ENCODE measurements around the gene TMEM256. TPM values are rescaled to one million over a fixed set of nuclear protein-coding genes. Genes with fewer than 3 reads are reported as not detected.

Gene TMEM256
- total and polyA plus RNA-seq, 2 of the 8 experiments (the other 6 are each of a cell fraction or from before 2014, with no cell fraction given): 97.0 to 350 TPM

DNA sequence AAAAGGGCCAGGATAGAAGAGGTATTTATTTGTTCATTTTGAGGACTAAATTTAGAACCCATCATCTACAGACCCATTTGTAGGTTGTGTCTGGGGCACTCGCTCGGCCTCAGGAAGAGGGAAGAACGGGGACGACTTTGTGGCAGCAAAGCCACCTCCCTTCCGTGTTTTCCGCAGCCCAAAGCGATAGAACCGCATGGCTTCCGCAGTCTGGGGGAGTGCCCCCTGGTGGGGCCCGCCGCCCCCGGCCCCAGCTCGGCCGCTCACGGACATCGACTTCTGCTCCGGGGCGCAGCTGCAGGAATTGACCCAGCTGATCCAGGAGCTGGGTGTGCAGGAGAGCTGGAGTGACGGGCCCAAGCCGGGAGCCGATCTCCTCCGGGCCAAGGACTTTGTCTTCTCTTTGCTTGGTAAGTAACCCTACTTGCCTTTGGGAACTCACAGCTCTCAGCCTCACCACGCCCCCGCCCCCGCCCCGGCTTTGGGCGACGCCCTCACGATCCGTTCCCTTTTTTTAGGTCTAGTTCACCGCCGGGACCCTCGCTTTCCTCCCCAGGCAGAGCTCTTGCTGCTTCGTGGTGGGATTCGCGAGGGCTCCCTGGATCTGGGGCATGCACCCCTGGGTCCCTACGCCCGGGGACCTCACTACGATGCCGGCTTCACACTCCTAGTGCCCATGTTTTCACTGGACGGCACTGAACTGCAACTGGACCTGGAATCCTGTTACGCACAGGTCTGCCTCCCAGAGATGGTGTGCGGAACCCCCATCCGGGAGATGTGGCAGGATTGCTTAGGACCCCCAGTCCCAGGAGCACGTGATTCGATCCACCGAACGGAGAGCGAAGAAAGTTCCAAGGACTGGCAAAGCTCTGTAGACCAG, 32.0 kb upstream of the TMEM256 start (continued):
- no peak for TF ChIP-seq CBX8 (IDR thresholded peaks at IDR 0.05; ENCODE audit: borderline replicate concordance, low read depth, low read length)
- TF ChIP-seq EZH2 (IDR thresholded peaks at IDR 0.05; ENCODE audit: low read depth, low read length, severe bottlenecking): no peak
- TF ChIP-seq CREB1 (IDR thresholded peaks at IDR 0.05): no peak
- no peak for TF ChIP-seq SP4 (IDR thresholded peaks at IDR 0.05; ENCODE audit: low read length)
- TF ChIP-seq BACH1 (IDR thresholded peaks at IDR 0.05; ENCODE audit: low read length): no peak
- TF ChIP-seq RXRA (IDR thresholded peaks at IDR 0.05; ENCODE audit: insufficient read depth, low read depth, low read length): no peak
- no peak; the same call in 1 of the 2 replicates for TF ChIP-seq RBBP5 (IDR thresholded peaks at IDR 0.05; ENCODE audit: borderline replicate concordance, low read depth, low read length)
- peak; percentile 20; the same call in 1 of the 2 replicates for TF ChIP-seq SUZ12 (IDR thresholded peaks at IDR 0.05; ENCODE audit: low read length)
- TF ChIP-seq POU5F1 (IDR thresholded peaks at IDR 0.05; ENCODE audit: low read depth, low read length): no peak
- 0 out of 2 replicates have a peak, but pooled peaks have one; percentile 3 for TF ChIP-seq TAF1 (IDR thresholded peaks at IDR 0.05; ENCODE audit: low read depth, low read length)
- TF ChIP-seq SP1 (IDR thresholded peaks at IDR 0.05; ENCODE audit: low read depth, low read length): no peak
- TF ChIP-seq GTF2F1 (IDR thresholded peaks at IDR 0.05; ENCODE audit: borderline replicate concordance, low read depth, low read length): no peak
- TF ChIP-seq KDM4A (IDR thresholded peaks at IDR 0.05; ENCODE audit: low read depth, low read length, severe bottlenecking): no peak
- no peak for TF ChIP-seq TCF12 (IDR thresholded peaks at IDR 0.05; ENCODE audit: low read depth, low read length)
- TF ChIP-seq JUN (IDR thresholded peaks at IDR 0.05; ENCODE audit: low read depth, low read length): no peak
- TF ChIP-seq SP2 (IDR thresholded peaks at IDR 0.05; ENCODE audit: low read length): no peak
- TF ChIP-seq, protein P1, sequence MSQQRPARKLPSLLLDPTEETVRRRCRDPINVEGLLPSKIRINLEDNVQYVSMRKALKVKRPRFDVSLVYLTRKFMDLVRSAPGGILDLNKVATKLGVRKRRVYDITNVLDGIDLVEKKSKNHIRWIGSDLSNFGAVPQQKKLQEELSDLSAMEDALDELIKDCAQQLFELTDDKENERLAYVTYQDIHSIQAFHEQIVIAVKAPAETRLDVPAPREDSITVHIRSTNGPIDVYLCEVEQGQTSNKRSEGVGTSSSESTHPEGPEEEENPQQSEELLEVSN (IDR thresholded peaks at IDR 0.05): peak; percentile 38; the same call in 1 of the 2 replicates
- TF ChIP-seq FOSL1 (IDR thresholded peaks at IDR 0.05; ENCODE audit: insufficient read depth, low read depth, low read length): no peak
- TF ChIP-seq MAFK (IDR thresholded peaks at IDR 0.05; ENCODE audit: low read depth, low read length): no peak
- TF ChIP-seq HDAC2 (IDR thresholded peaks at IDR 0.05; ENCODE audit: borderline replicate concordance in 1 of 2, low read depth in 2 of 2, low read length in 2 of 2): peak in 1 of 2 experiments; percentile 26; a peak in 1 of 4 replicates
- peak in 1 of 2 experiments; percentile 66; a peak in 1 of 3 replicates for TF ChIP-seq POLR2A (IDR thresholded peaks at IDR 0.05; ENCODE audit: control extremely low read depth in 1 of 2, low read depth in 2 of 2, low read length in 2 of 2)
- TF ChIP-seq SIX5 (IDR thresholded peaks at IDR 0.05; ENCODE audit: low read depth, low read length): no peak
- no peak for TF ChIP-seq CBX5 (IDR thresholded peaks at IDR 0.05; ENCODE audit: low read depth, low read length)
- no peak for TF ChIP-seq CHD2 (IDR thresholded peaks at IDR 0.05; ENCODE audit: low read length)
- 0 out of 2 replicates have a peak, but pooled peaks have one; percentile 56 for TF ChIP-seq PHF8 (conservative IDR thresholded peaks at IDR 0.05; ENCODE audit: low read depth, low read length)

Measured in H1 (cell line).